MM.1S (cell line): Measurements from ENCODE around the gene CCDC178.

ENCODE experiments used
- DNase-seq: peaks from one replicate; pipeline ENCODE4 v3.0.0-alpha.2; 2015
- H2AFZ ChIP-seq: fragments of 300-600 bp; sonication (generic); 2 replicates; pipeline ENCODE4 v1.6.0; 2016; ENCODE audit warnings: antibody characterized with exemption, low read length
- H3F3A ChIP-seq: fragments of 300-600 bp; sonication (generic); 2 replicates; pipeline ENCODE4 v1.6.1; 2016; ENCODE audit warnings: mild to moderate bottlenecking, antibody characterized with exemption, low read length, moderate library complexity, mixed read lengths; ENCODE audit not compliant: insufficient read depth
- H3K27ac ChIP-seq: fragments of 300-600 bp; sonication (generic); 2 replicates; pipeline ENCODE4 v1.5.1; 2016; ENCODE audit warnings: mild to moderate bottlenecking, low read length
- H3K27me3 ChIP-seq: fragments of 300-600 bp; sonication (generic); replicated peaks from 2 replicates; pipeline ENCODE4 v1.6.0; 2016; ENCODE audit warnings: low read length; ENCODE audit not compliant: insufficient read depth
- H3K36me3 ChIP-seq: fragments of 300-600 bp; sonication (generic); replicated peaks from 2 replicates; pipeline ENCODE4 v1.6.1; 2016; ENCODE audit warnings: mild to moderate bottlenecking, low read length, mixed read lengths; ENCODE audit not compliant: insufficient read depth
- H3K4me1 ChIP-seq: fragments of 300-600 bp; sonication (generic); 2 replicates; pipeline ENCODE4 v1.6.1; 2016; ENCODE audit warnings: low read length, mixed read lengths
- H3K4me2 ChIP-seq: fragments of 300-600 bp; sonication (generic); 2 replicates; pipeline ENCODE4 v1.6.0; 2016; ENCODE audit warnings: low read depth, low read length
- H3K4me3 ChIP-seq: fragments of 300-600 bp; sonication (generic); 2 replicates; pipeline ENCODE4 v1.5.1; 2016; ENCODE audit warnings: low read length, mixed read lengths
- H3K79me2 ChIP-seq: fragments of 300-600 bp; sonication (generic); 2 replicates; pipeline ENCODE4 v1.6.1; 2016; ENCODE audit warnings: mixed run types, low read length, mixed read lengths
- H3K9ac ChIP-seq: fragments of 300-600 bp; sonication (generic); 2 replicates; pipeline ENCODE4 v1.6.1; 2016; ENCODE audit warnings: low read length, mixed read lengths
- H3K9me2 ChIP-seq: fragments of 300-600 bp; sonication (generic); replicated peaks from 2 replicates; pipeline ENCODE4 v1.6.1; 2016; ENCODE audit warnings: mild to moderate bottlenecking, low read length, mixed read lengths; ENCODE audit not compliant: insufficient read depth
- H3K9me3 ChIP-seq: fragments of 300-600 bp; sonication (generic); replicated peaks from 2 replicates; pipeline ENCODE4 v1.6.1; 2016; ENCODE audit warnings: mild to moderate bottlenecking, low read length, mixed read lengths; ENCODE audit not compliant: insufficient read depth
- H4K20me1 ChIP-seq: fragments of 300-600 bp; sonication (generic); 2 replicates; pipeline ENCODE4 v1.6.1; 2016; ENCODE audit warnings: mild to moderate bottlenecking, low read length, moderate library complexity, mixed read lengths; ENCODE audit not compliant: insufficient read depth
- CTCF ChIP-seq: fragments of 300-600 bp; sonication (generic); IDR thresholded peaks from 2 replicates; pipeline ENCODE4 v1.5.1; 2016; ENCODE audit warnings: antibody characterized with exemption, low read length, mixed read lengths
- EZH2 ChIP-seq: fragments of 300-600 bp; sonication (generic); optimal IDR thresholded peaks from 2 replicates; pipeline ENCODE3; 2017; ENCODE audit warnings: low read depth, mild to moderate bottlenecking, antibody characterized with exemption, low read length, mixed read lengths
- EZH2phosphoT487 ChIP-seq: fragments of 300-600 bp; sonication (generic); IDR thresholded peaks from 2 replicates; pipeline ENCODE4 v1.6.1; 2018; ENCODE audit warnings: antibody characterized with exemption, low read length

CCDC178 gene

GRCh38 chr18:33113416-33113815, 327.1 kb downstream of the CCDC178 start:
- no peaks in the 10 kb centered on the region for H3F3A ChIP-seq
- H3K36me3 ChIP-seq = no peaks in the 10 kb centered on the region
- no peak overlapping the region for H3K4me3 ChIP-seq
- no peak overlapping the region for H3K4me2 ChIP-seq
- DNase-seq = no peak
- no peaks in the 10 kb centered on the region for H3K27me3 ChIP-seq
- H3K27ac ChIP-seq = no peak overlapping the region
- no peaks in the 10 kb centered on the region for H3K9me3 ChIP-seq
- no peak overlapping the region for H2AFZ ChIP-seq
- no peak overlapping the region for H3K9ac ChIP-seq
- no peaks in the 10 kb centered on the region for H4K20me1 ChIP-seq
- H3K9me2 ChIP-seq = no peaks in the 10 kb centered on the region
- TF ChIP-seq EZH2phosphoT487 (no peak), CTCF (no peak), EZH2 (no peak)
- no peaks in the 10 kb centered on the region for H3K79me2 ChIP-seq
- no peaks in the 10 kb centered on the region for H3K4me1 ChIP-seq

DNA sequence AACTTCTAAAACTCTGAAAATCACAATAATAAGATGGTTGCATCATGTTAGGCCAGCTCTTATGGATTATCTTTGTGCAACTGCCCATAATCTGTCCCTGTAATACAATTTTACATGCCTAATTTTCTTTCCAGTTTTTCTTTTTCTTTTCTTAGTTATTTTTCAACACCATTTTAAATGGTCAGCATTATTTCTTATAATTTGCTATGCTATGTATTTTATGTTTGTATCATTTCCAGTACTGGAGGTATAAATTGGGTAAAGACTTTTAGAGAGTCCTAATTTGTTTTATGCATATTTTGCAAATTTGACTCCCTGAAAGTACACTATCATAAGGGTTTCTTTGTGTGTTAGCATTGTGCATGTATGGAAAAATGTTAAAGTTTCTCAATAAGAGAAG, 333.0 kb downstream of the CCDC178 start:
- no peak overlapping the region for H3K4me3 ChIP-seq
- no peak for DNase-seq
- TF ChIP-seq CTCF (no peak), EZH2phosphoT487 (no peak), EZH2 (no peak)

GRCh38 chr18:33101316-33101715, 339.2 kb downstream of the CCDC178 start:
- Histone ChIP-seq H3K27me3 (no peaks in the 10 kb centered on the region), H2AFZ (no peak overlapping the region), H3K9me3 (no peaks in the 10 kb centered on the region), H3F3A (no peaks in the 10 kb centered on the region), H3K4me2 (no peak overlapping the region), H3K36me3 (no peaks in the 10 kb centered on the region), H3K27ac (no peak overlapping the region), H4K20me1 (no peaks in the 10 kb centered on the region), H3K4me3 (no peak overlapping the region), H3K79me2 (no peaks in the 10 kb centered on the region), H3K9ac (no peak overlapping the region), H3K4me1 (no peaks in the 10 kb centered on the region), H3K9me2 (no peaks in the 10 kb centered on the region)
- TF ChIP-seq EZH2 (no peak), CTCF (no peak), EZH2phosphoT487 (no peak)
- DNase-seq = no peak

More for the DNA sequence above, 333.0 kb downstream of the CCDC178 start:
- Histone ChIP-seq H2AFZ (no peak overlapping the region), H3K27ac (no peak overlapping the region), H3K79me2 (no peaks in the 10 kb centered on the region), H3K27me3 (no peaks in the 10 kb centered on the region), H3K9me2 (no peaks in the 10 kb centered on the region), H4K20me1 (no peaks in the 10 kb centered on the region), H3K4me1 (no peaks in the 10 kb centered on the region), H3K36me3 (no peaks in the 10 kb centered on the region), H3K9ac (no peak overlapping the region), H3K4me2 (no peak overlapping the region), H3K9me3 (no peaks in the 10 kb centered on the region), H3F3A (no peaks in the 10 kb centered on the region)
